SK-N-SH (cell line): ENCODE results near the gene COL23A1. TPM values are rescaled to one million over a fixed set of nuclear protein-coding genes. Genes with fewer than 3 reads are reported as not detected.

Experiments
- CTCF ChIA-PET: fragments of 300-600, 350-600 bp; formaldehyde crosslinking; extraction: SDS; loops from one replicate; lab custom pipeline; 2021; lab: Yijun Ruan, JAX
- POLR2A ChIA-PET: fragments of 350-600 bp; sonication (Branson Sonifier 250); formaldehyde crosslinking; extraction: SDS; loops from one replicate; lab custom pipeline; 2020; ENCODE audit warnings: antibody characterized with exemption, inconsistent platforms; lab: Yijun Ruan, JAX
- DNase-seq: peaks from one replicate; pipeline ENCODE4 v3.0.0; 2012
- H2AFZ ChIP-seq: fragments of 200-600 bp; sonication (generic); 2 replicates; pipeline ENCODE4 v1.8.1; 2016; ENCODE audit warnings: antibody characterized with exemption, mild to moderate bottlenecking, low read depth
- H3F3A ChIP-seq: fragments of 200-600 bp; sonication (generic); replicated peaks from 2 replicates; pipeline ENCODE3; 2016; ENCODE audit warnings: antibody characterized with exemption, mild to moderate bottlenecking; ENCODE audit not compliant: insufficient read depth
- H3K27ac ChIP-seq, 2 experiments: fragments of 200-500 bp in 1 of 2; fragments of 200-600 bp in 1 of 2; sonication (Bioruptor generic) in 1 of 2; sonication (generic), shearing (Covaris generic) in 1 of 2; 2 replicates each; pipeline versions ENCODE4 v1.5.1 to v1.6.1; 2014 to 2016; ENCODE audit warnings: low read depth in 2 of 2, inconsistent platforms in 1 of 2, low read length in 1 of 2, mild to moderate bottlenecking in 1 of 2, mixed read lengths in 1 of 2
- H3K27me3 ChIP-seq: fragments of 200-600 bp; sonication (generic), shearing (Covaris generic); 2 replicates; pipeline ENCODE4 v1.6.1; 2016; ENCODE audit warnings: mixed run types; ENCODE audit not compliant: insufficient read depth
- H3K36me3 ChIP-seq, 2 experiments: fragments of 200-500 bp in 1 of 2; fragments of 200-600 bp in 1 of 2; sonication (Bioruptor generic) in 1 of 2; sonication (generic) in 1 of 2; replicated peaks in 1 of 2; 2 replicates each; pipeline versions ENCODE3 to v1.5.1; 2014 to 2016; ENCODE audit warnings: low read length in 1 of 2, mild to moderate bottlenecking in 1 of 2; ENCODE audit not compliant: insufficient read depth in 2 of 2, control insufficient read depth in 1 of 2
- H3K4me1 ChIP-seq, 2 experiments: fragments of 200-500 bp in 1 of 2; fragments of 200-600 bp in 1 of 2; sonication (Bioruptor generic) in 1 of 2; sonication (generic), shearing (Covaris generic) in 1 of 2; 2 replicates each; pipeline versions ENCODE4 v1.5.1 to v1.6.1; 2014 to 2016; ENCODE audit warnings: low read depth in 1 of 2, low read length in 1 of 2, mixed run types in 1 of 2; ENCODE audit not compliant: insufficient read depth in 2 of 2, control insufficient read depth in 1 of 2
- H3K4me2 ChIP-seq: fragments of 200-600 bp; sonication (generic), shearing (Covaris generic); 2 replicates; pipeline ENCODE4 v1.6.1; 2017; ENCODE audit warnings: mixed run types
- H3K4me3 ChIP-seq, 2 experiments: fragments of 200-500 bp in 1 of 2; fragments of 200-600 bp in 1 of 2; sonication (Bioruptor generic) in 1 of 2; sonication (generic), shearing (Covaris generic) in 1 of 2; 2 replicates each; pipeline versions ENCODE4 v1.5.1 to v1.8.1; 2014 to 2016; ENCODE audit warnings: low read depth in 2 of 2, inconsistent platforms in 1 of 2, low read length in 1 of 2, mild to moderate bottlenecking in 1 of 2, mixed read lengths in 1 of 2, moderate library complexity in 1 of 2
- H3K79me2 ChIP-seq: fragments of 200-600 bp; sonication (generic); 2 replicates; pipeline ENCODE4 v1.8.1; 2017; ENCODE audit warnings: mild to moderate bottlenecking; ENCODE audit not compliant: insufficient read depth
- H3K9ac ChIP-seq: fragments of 200-600 bp; sonication (generic); 2 replicates; pipeline ENCODE4 v1.6.1; 2017; ENCODE audit warnings: mixed run types
- H3K9me2 ChIP-seq: fragments of 200-600 bp; sonication (generic); 2 replicates; pipeline ENCODE4 v1.6.1; 2017; ENCODE audit warnings: mixed run types
- H3K9me3 ChIP-seq: fragments of 200-600 bp; sonication (generic); 2 replicates; pipeline ENCODE4 v1.6.1; 2017; ENCODE audit warnings: mixed run types, mild to moderate bottlenecking, moderate library complexity
- H4K20me1 ChIP-seq: fragments of 200-600 bp; sonication (generic); 2 replicates; pipeline ENCODE4 v1.6.1; 2017; ENCODE audit warnings: mild to moderate bottlenecking, mixed run types; ENCODE audit not compliant: insufficient read depth
- CHD2 ChIP-seq: fragments of 150-350 bp; IDR thresholded peaks from 2 replicates; pipeline ENCODE4 v1.6.1; 2018; ENCODE audit warnings: low read length; ENCODE audit not compliant: partially characterized antibody
- CTCF ChIP-seq: fragments of 200-600 bp; sonication (generic); IDR thresholded peaks from 2 replicates; pipeline ENCODE4 v1.6.1; 2017; ENCODE audit warnings: antibody characterized with exemption, mild to moderate bottlenecking, moderate library complexity
- ELF1 ChIP-seq: IDR thresholded peaks from 2 replicates; pipeline ENCODE4 v1.4.0; 2012
- FOXJ3 ChIP-seq: sonication (generic); formaldehyde crosslinking; IDR thresholded peaks from 2 replicates; pipeline ENCODE4 v1.5.1; 2020; ENCODE audit warnings: mild to moderate bottlenecking, missing genetic modification reagents
- FOXM1 ChIP-seq: IDR thresholded peaks from 2 replicates; pipeline ENCODE4 v1.4.0; 2012; ENCODE audit warnings: low read depth, mild to moderate bottlenecking
- MAX ChIP-seq: IDR thresholded peaks from 2 replicates; pipeline ENCODE4 v1.4.0; 2012; ENCODE audit warnings: low read depth
- NFIC ChIP-seq: IDR thresholded peaks from 2 replicates; pipeline ENCODE4 v1.4.0; 2012; ENCODE audit warnings: borderline replicate concordance
- NRF1 ChIP-seq: IDR thresholded peaks from 2 replicates; pipeline ENCODE4 v1.6.1; 2012; ENCODE audit warnings: low read depth, mild to moderate bottlenecking, low read length
- PBX3 ChIP-seq: IDR thresholded peaks from 2 replicates; pipeline ENCODE4; 2012
- POLR2AphosphoS5 ChIP-seq: IDR thresholded peaks from 2 replicates; pipeline ENCODE4 v1.6.1; 2012; ENCODE audit warnings: low read depth, low read length
- RAD21 ChIP-seq: IDR thresholded peaks from 2 replicates; pipeline ENCODE4 v1.6.1; 2012; ENCODE audit warnings: mild to moderate bottlenecking, low read length
- RXRA ChIP-seq: IDR thresholded peaks from 2 replicates; pipeline ENCODE4 v1.4.0; 2012; ENCODE audit warnings: low read depth, mild to moderate bottlenecking, borderline replicate concordance
- SMC3 ChIP-seq: IDR thresholded peaks from 2 replicates; pipeline ENCODE4 v1.6.1; 2012; ENCODE audit warnings: low read depth, low read length, improper control_type of control experiment
- TCF12 ChIP-seq: IDR thresholded peaks from 2 replicates; pipeline ENCODE4 v1.4.0; 2012
- USF1 ChIP-seq: IDR thresholded peaks from 2 replicates; pipeline ENCODE4 v1.4.0; 2012; ENCODE audit warnings: low read depth, borderline replicate concordance
- YY1 ChIP-seq: IDR thresholded peaks from 2 replicates; pipeline ENCODE4 v1.4.0; 2012; ENCODE audit warnings: low read depth, mild to moderate bottlenecking
- WGBS: methylation state at CpG from one replicate; pipeline ENCODE4 v1.1.6; 2017; ENCODE audit warnings: low lambda C conversion rate; 5-methylcytosine and 5-hydroxymethylcytosine counted together
- polyA plus RNA-seq, 3 experiments: library from polyadenylated mRNA; depleted of rRNA; stranded (reverse); fragments of >200 nt; gene quantifications; 2 replicates each; pipeline ENCODE4 v1.2.3, GENCODE V29; 2012

The COL23A1 gene
- polyA plus RNA-seq, 1 of the 3 experiments (the other 2 are of a cell fraction) = 0.10 TPM

GRCh38 chr5:178218237-178218776 lies 371.9 kb downstream of the COL23A1 start:
- Histone ChIP-seq H3K79me2 (0 out of 2 replicates have a peak, but pooled peaks cover 4% of the 10 kb centered on the region), H3K4me1 (peaks cover 0 to 3% of the 10 kb centered on the region in 2 experiments; a peak in 1 of 4 replicates), H3K4me3 (no peak overlapping the region), H3K27ac (0 out of 4 replicates have a peak overlapping the region, but pooled peaks of 1 of the 2 experiments have one; percentile 7), H3F3A (peaks cover 15% of the 10 kb centered on the region), H3K9me3 (no peaks in the 10 kb centered on the region), H3K9ac (no peak overlapping the region), H4K20me1 (peaks cover 5% of the 10 kb centered on the region; the same call in 1 of the 2 replicates), H3K36me3 (peaks cover 27 to 38% of the 10 kb centered on the region in 2 experiments), H3K9me2 (no peaks in the 10 kb centered on the region), H3K27me3 (no peaks in the 10 kb centered on the region), H2AFZ (no peak overlapping the region)
- POLR2A ChIA-PET = no interaction called here
- CTCF ChIA-PET = no interaction called here
- DNase-seq = no peak
- no peak for TF ChIP-seq FOXM1
- TF ChIP-seq, all 33 proteins: peak for 0
- H3K4me2 ChIP-seq = no peak overlapping the region
- 91% methylated on average over 5 of the region's 5 CpGs for WGBS

GRCh38 chr5:178216779-178217178 lies 373.4 kb downstream of the COL23A1 start:
- Histone ChIP-seq H3K9me2 (no peaks in the 10 kb centered on the region), H3K27ac (no peak overlapping the region), H2AFZ (no peak overlapping the region), H3K27me3 (no peaks in the 10 kb centered on the region), H3F3A (peaks cover 15% of the 10 kb centered on the region), H3K4me2 (no peak overlapping the region), H3K9ac (no peak overlapping the region), H3K79me2 (peaks cover 12% of the 10 kb centered on the region)
- CTCF ChIA-PET = interaction anchor here (0.9 to 1.9 kb wide), 3 partner anchors 16 to 373 kb away, joined by 3 to 6 read pairs (median 4); partner anchors contain the start of genes COL23A1 and PHYKPL
- 90% methylated on average over 3 of the region's 3 CpGs for WGBS
- DNase-seq = no peak
- TF ChIP-seq FOXJ3 = no peak
- TF ChIP-seq FOXM1 = no peak
- TF ChIP-seq CHD2 = no peak
- no peak for TF ChIP-seq ELF1
- TF ChIP-seq SMC3 = no peak
- TF ChIP-seq, all 33 proteins: peak for 0
- H3K36me3 ChIP-seq = peaks cover 27 to 47% of the 10 kb centered on the region in 2 experiments
- peaks cover 20% of the 10 kb centered on the region; the same call in 1 of the 2 replicates for H4K20me1 ChIP-seq
- peaks cover 0 to 12% of the 10 kb centered on the region in 2 experiments; a peak in 1 of 4 replicates for H3K4me1 ChIP-seq
- no peaks in the 10 kb centered on the region for H3K9me3 ChIP-seq
- POLR2A ChIA-PET = interaction anchor here (1.3 kb wide), 1 partner anchor 14 kb away, joined by 4 read pairs; no protein-coding TSS in a partner anchor
- no peak overlapping the region for H3K4me3 ChIP-seq

- ChIA-PET CTCF (interaction anchor here (0.9 to 1.9 kb wide), 4 partner anchors 9 to 374 kb away, joined by 3 to 6 read pairs (median 4); partner anchors contain the start of genes COL23A1 and PHYKPL), POLR2A (interaction anchor here (1.1 to 1.3 kb wide), 2 partner anchors 12 to 15 kb away, joined by 4 read pairs; partner anchors contain the start of gene HNRNPAB)
- Histone ChIP-seq H3K79me2 (peaks cover 19% of the 10 kb centered on the region), H3K4me3 (no peak overlapping the region), H3K9ac (no peak overlapping the region), H3K27me3 (no peaks in the 10 kb centered on the region), H3K27ac (no peak overlapping the region), H3K4me2 (no peak overlapping the region), H3K4me1 (peaks cover 0 to 12% of the 10 kb centered on the region in 2 experiments; a peak in 1 of 4 replicates), H2AFZ (no peak overlapping the region), H3K9me3 (no peaks in the 10 kb centered on the region), H3K9me2 (no peaks in the 10 kb centered on the region), H3K36me3 (peaks cover 27 to 53% of the 10 kb centered on the region in 2 experiments), H4K20me1 (peaks cover 27% of the 10 kb centered on the region; the same call in 1 of the 2 replicates), H3F3A (peaks cover 18% of the 10 kb centered on the region)
- WGBS = 99% methylated on average over 4 of the region's 5 CpGs
- DNase-seq = no peak
- no peak for TF ChIP-seq CTCF
- no peak for TF ChIP-seq NFIC
- no peak for TF ChIP-seq POLR2AphosphoS5
- TF ChIP-seq RXRA = no peak
- no peak for TF ChIP-seq PBX3
- TF ChIP-seq TCF12 = no peak
- no peak for TF ChIP-seq USF1
- no peak for TF ChIP-seq NRF1
- TF ChIP-seq MAX = no peak
- no peak for TF ChIP-seq FOXM1
- no peak for TF ChIP-seq RAD21
- no peak for TF ChIP-seq YY1
- no peak for TF ChIP-seq CHD2
Observed at GRCh38 chr5:178216088-178216534, 374.1 kb downstream of the COL23A1 start.
